A673 (cell line): ENCODE data around the gene LEF1.

Source experiments
- EZH2 ChIP-seq: fragments of 200-600 bp; sonication (generic); IDR thresholded peaks from 2 replicates; pipeline ENCODE4 v1.6.1; 2017; ENCODE audit warnings: borderline replicate concordance, low read depth, mild to moderate bottlenecking, mixed read lengths, antibody characterized with exemption, low read length; ENCODE audit not compliant: poor library complexity, severe bottlenecking
- TF ChIP-seq, protein P1 (sequence below): fragments of 300-800, 200-600 bp; sonication (generic); conservative IDR thresholded peaks from 2 replicates; pipeline ENCODE4 v1.5.1; 2017; ENCODE audit warnings: low read depth, mild to moderate bottlenecking, antibody characterized with exemption, low read length, moderate library complexity, mixed read lengths

DNA sequence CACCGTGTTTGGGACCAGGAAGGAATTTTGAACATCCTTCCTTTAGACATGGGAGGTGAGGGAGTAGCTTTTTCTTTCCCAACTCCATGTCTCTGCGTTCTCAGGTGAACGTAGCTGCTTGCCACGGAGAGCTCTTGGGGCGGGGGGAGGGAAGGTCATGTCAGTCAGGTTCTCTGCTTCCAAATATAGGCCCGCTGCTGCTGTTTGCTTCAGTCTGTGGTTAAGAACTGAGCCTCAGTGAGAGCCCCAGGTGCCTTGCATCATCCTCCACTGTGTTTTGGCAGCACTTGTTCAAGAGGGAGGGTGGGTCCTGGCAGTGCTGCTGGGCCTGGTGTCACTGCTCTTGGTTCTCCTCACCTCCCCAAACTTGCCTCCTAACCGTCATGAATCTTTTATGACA lies 132.5 kb downstream of the LEF1 start:
- TF ChIP-seq, protein P1, sequence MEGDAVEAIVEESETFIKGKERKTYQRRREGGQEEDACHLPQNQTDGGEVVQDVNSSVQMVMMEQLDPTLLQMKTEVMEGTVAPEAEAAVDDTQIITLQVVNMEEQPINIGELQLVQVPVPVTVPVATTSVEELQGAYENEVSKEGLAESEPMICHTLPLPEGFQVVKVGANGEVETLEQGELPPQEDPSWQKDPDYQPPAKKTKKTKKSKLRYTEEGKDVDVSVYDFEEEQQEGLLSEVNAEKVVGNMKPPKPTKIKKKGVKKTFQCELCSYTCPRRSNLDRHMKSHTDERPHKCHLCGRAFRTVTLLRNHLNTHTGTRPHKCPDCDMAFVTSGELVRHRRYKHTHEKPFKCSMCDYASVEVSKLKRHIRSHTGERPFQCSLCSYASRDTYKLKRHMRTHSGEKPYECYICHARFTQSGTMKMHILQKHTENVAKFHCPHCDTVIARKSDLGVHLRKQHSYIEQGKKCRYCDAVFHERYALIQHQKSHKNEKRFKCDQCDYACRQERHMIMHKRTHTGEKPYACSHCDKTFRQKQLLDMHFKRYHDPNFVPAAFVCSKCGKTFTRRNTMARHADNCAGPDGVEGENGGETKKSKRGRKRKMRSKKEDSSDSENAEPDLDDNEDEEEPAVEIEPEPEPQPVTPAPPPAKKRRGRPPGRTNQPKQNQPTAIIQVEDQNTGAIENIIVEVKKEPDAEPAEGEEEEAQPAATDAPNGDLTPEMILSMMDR, result no peak
- TF ChIP-seq EZH2, result no peak
